ENCODE measurements around the gene PBXIP1. TPM values are rescaled to one million over a fixed set of nuclear protein-coding genes. Genes with fewer than 3 reads are reported as not detected.

The PBXIP1 gene
- total RNA-seq, 1 experiment from 2014 or later: 81.4 TPM

- in situ Hi-C loops (cut with HindIII; ENCODE audit: low pct_unique_long_range_greater_than_20kb, low sequenced_read_pairs): no loop called here
- no peak for DNase-seq (ENCODE audit: low read depth, low spot score)
These were observed 7.0 kb upstream of the PBXIP1 start for GRCh38 chr1:154962795-154963330.

- no peak for DNase-seq (ENCODE audit: low read depth, low spot score)
- in situ Hi-C loops (cut with HindIII; ENCODE audit: low pct_unique_long_range_greater_than_20kb, low sequenced_read_pairs): no loop called here
These were observed 6.4 kb upstream of the PBXIP1 start for GRCh38 chr1:154962156-154962749.

- peak; percentile 72 for DNase-seq (ENCODE audit: low read depth, low spot score)
- in situ Hi-C loops (cut with HindIII; ENCODE audit: low pct_unique_long_range_greater_than_20kb, low sequenced_read_pairs): no loop called here
These were observed 5.6 kb upstream of the PBXIP1 start, which contains the start of gene PYGO2 for GRCh38 chr1:154961207-154962155. PYGO2 (minus strand) TSS chr1:154961782; CDS start chr1:154961576, 206 bp downstream.

GRCh38 chr1:154960446-154961136 is 4.7 kb upstream of the PBXIP1 start:
- in situ Hi-C loops (cut with HindIII; ENCODE audit: low pct_unique_long_range_greater_than_20kb, low sequenced_read_pairs): no loop called here

GRCh38 chr1:154959426-154959780 is 3.5 kb upstream of the PBXIP1 start:
- in situ Hi-C loops (cut with HindIII; ENCODE audit: low pct_unique_long_range_greater_than_20kb, low sequenced_read_pairs): no loop called here
- no peak for DNase-seq (ENCODE audit: low read depth, low spot score)

More at GRCh38 chr1:154960446-154961136, 4.7 kb upstream of the PBXIP1 start:
- DNase-seq (ENCODE audit: low read depth, low spot score): no peak

GRCh38 chr1:154958681-154959425 is 3.0 kb upstream of the PBXIP1 start:
- no peak for DNase-seq (ENCODE audit: low read depth, low spot score)
- in situ Hi-C loops (cut with HindIII; ENCODE audit: low pct_unique_long_range_greater_than_20kb, low sequenced_read_pairs): no loop called here

- in situ Hi-C loops (cut with HindIII; ENCODE audit: low pct_unique_long_range_greater_than_20kb, low sequenced_read_pairs): no loop called here
These were observed 2.1 kb upstream of the PBXIP1 start for GRCh38 chr1:154958036-154958435.

GRCh38 chr1:154957091-154957657 is 1.3 kb upstream of the PBXIP1 start:
- in situ Hi-C loops (cut with HindIII; ENCODE audit: low pct_unique_long_range_greater_than_20kb, low sequenced_read_pairs): no loop called here
- no peak for DNase-seq (ENCODE audit: low read depth, low spot score)

More at GRCh38 chr1:154958036-154958435, 2.1 kb upstream of the PBXIP1 start:
- DNase-seq (ENCODE audit: low read depth, low spot score): no peak

GRCh38 chr1:154956544-154956941 is 644 bp upstream of the PBXIP1 start:
- in situ Hi-C loops (cut with HindIII; ENCODE audit: low pct_unique_long_range_greater_than_20kb, low sequenced_read_pairs): no loop called here
- DNase-seq (ENCODE audit: low read depth, low spot score): no peak

- DNase-seq (ENCODE audit: low read depth, low spot score): no peak
- in situ Hi-C loops (cut with HindIII; ENCODE audit: low pct_unique_long_range_greater_than_20kb, low sequenced_read_pairs): no loop called here
These were observed 721 bp downstream of the PBXIP1 start for GRCh38 chr1:154955039-154955717.

- no peak for DNase-seq (ENCODE audit: low read depth, low spot score)
- in situ Hi-C loops (cut with HindIII; ENCODE audit: low pct_unique_long_range_greater_than_20kb, low sequenced_read_pairs): no loop called here
These were observed 1.4 kb downstream of the PBXIP1 start for GRCh38 chr1:154954541-154954940.

- in situ Hi-C loops (cut with HindIII; ENCODE audit: low pct_unique_long_range_greater_than_20kb, low sequenced_read_pairs): no loop called here
- DNase-seq (ENCODE audit: low read depth, low spot score): no peak
These were observed 2.3 kb downstream of the PBXIP1 start for GRCh38 chr1:154953611-154954038.

GRCh38 chr1:154952664-154953063 is 3.2 kb downstream of the PBXIP1 start:
- no peak for DNase-seq (ENCODE audit: low read depth, low spot score)
- in situ Hi-C loops (cut with HindIII; ENCODE audit: low pct_unique_long_range_greater_than_20kb, low sequenced_read_pairs): no loop called here

GRCh38 chr1:154951901-154952657 is 3.8 kb downstream of the PBXIP1 start:
- no peak for DNase-seq (ENCODE audit: low read depth, low spot score)
- in situ Hi-C loops (cut with HindIII; ENCODE audit: low pct_unique_long_range_greater_than_20kb, low sequenced_read_pairs): no loop called here

GRCh38 chr1:154948079-154948478 is 7.8 kb downstream of the PBXIP1 start:
- in situ Hi-C loops (cut with HindIII; ENCODE audit: low pct_unique_long_range_greater_than_20kb, low sequenced_read_pairs): no loop called here
- no peak for DNase-seq (ENCODE audit: low read depth, low spot score)
